GM19099 (cell line): ENCODE data around the gene CECR2.

Experiments
- POLR2A ChIP-seq: IDR thresholded peaks from 3 replicates; pipeline ENCODE4 v1.6.1; 2011; ENCODE audit warnings: low read depth; ENCODE audit not compliant: insufficient read length; ENCODE audit errors: extremely low read depth

The CECR2 gene

GRCh38 chr22:17603668-17604067 lies 234.4 kb downstream of the CECR2 start:
- TF ChIP-seq POLR2A: no peak

DNA sequence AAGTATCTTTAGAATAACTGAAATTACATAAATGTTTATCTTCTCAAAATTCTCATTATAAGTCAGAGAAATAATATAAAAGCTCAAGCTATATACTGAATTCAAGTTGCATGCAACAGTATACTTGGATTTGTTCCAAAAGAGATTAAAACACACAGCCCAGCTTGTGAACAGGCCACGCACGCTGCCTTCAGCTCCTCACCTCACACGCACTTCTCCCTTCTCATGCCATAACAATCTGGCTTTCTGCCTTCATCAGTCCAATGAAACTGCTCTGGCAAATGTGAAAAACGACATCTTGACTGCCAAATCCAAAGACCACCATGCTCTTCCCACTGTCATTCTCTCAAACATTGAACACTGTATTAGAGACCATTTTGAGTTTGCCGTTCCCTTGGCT lies 237.2 kb downstream of the CECR2 start:
- TF ChIP-seq POLR2A: no peak
